ENCODE data around the gene TCFL5. TPM values are rescaled to one million over a fixed set of nuclear protein-coding genes. Genes with fewer than 3 reads are reported as not detected.

TCFL5 gene
- total RNA-seq, 1 experiment from 2014 or later: 29.3 TPM

DNA sequence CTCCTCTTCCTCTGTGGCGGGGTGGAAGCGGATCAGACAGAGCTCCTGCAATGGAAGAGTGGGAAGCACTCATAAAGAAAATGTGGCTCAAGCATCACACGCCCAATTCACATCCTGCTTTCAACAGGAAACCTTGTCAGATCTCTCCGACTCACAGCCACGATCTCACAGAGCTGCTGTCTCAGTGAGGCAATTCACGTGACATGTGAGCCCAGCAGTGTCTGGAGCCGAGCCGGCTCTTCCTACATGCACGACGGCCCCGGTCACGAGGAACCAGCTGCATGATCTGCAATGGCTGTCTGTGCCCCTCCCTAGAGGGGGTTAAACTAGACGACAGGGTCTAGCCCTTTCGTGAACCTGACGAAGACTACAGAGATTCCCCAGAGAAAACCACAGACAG lies 29.5 kb upstream of the TCFL5 start:
- ChIA-PET POLR2A (ENCODE audit: unreplicated experiment) (no interaction called here), CTCF (no interaction called here)
- no peak overlapping the region for H3K4me2 ChIP-seq

DNA sequence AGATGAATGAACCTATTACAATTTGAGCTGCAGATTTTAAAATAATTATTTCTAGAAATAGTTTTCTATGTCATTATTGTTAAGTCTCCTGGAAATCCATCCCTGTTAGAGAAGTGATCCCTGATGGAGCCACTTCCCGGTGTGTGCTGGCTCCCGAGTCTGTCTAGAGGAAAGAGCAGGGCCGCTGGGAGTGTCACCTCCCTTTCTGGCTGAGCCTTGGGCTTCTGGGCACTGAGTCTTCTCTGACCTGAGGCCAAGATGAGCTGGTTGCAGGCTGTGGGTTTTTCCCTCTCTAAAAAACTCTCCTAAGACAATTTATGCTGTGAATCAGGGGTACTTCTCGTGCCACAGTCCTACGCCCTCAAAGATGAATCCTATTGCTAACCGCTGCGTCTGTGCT lies 28.8 kb upstream of the TCFL5 start:
- no peaks in the 10 kb centered on the region for H3K27me3 ChIP-seq (ENCODE audit: insufficient read depth, low read depth)
- peaks cover 16% of the 10 kb centered on the region for H4K20me1 ChIP-seq (ENCODE audit: insufficient read depth)
- intact Hi-C loops (cut with micrococcal nuclease; ENCODE audit: unreplicated experiment): no loop called here
- H3K79me2 ChIP-seq (ENCODE audit: low read depth): no peaks in the 10 kb centered on the region
- no TSS peak for BruUV-seq (replicated peaks)
- H3K4me3 ChIP-seq: no peak overlapping the region
- no peaks in the 10 kb centered on the region for H3K9me3 ChIP-seq (ENCODE audit: insufficient read depth, low read depth)
- H2AFZ ChIP-seq: no peak overlapping the region
- no peak overlapping the region for H3K27ac ChIP-seq
- ChIA-PET POLR2A (ENCODE audit: unreplicated experiment) (no interaction called here), CTCF (no interaction called here)
- peaks cover 41% of the 10 kb centered on the region for H3F3A ChIP-seq (ENCODE audit: insufficient read depth, low read depth)
- TF ChIP-seq EZH2 (IDR thresholded peaks at IDR 0.05; ENCODE audit: low read depth): no peak
- TF ChIP-seq, protein P1, sequence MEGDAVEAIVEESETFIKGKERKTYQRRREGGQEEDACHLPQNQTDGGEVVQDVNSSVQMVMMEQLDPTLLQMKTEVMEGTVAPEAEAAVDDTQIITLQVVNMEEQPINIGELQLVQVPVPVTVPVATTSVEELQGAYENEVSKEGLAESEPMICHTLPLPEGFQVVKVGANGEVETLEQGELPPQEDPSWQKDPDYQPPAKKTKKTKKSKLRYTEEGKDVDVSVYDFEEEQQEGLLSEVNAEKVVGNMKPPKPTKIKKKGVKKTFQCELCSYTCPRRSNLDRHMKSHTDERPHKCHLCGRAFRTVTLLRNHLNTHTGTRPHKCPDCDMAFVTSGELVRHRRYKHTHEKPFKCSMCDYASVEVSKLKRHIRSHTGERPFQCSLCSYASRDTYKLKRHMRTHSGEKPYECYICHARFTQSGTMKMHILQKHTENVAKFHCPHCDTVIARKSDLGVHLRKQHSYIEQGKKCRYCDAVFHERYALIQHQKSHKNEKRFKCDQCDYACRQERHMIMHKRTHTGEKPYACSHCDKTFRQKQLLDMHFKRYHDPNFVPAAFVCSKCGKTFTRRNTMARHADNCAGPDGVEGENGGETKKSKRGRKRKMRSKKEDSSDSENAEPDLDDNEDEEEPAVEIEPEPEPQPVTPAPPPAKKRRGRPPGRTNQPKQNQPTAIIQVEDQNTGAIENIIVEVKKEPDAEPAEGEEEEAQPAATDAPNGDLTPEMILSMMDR (conservative IDR thresholded peaks at IDR 0.05): no peak
- no peak overlapping the region for H3K4me2 ChIP-seq
- no peaks in the 10 kb centered on the region for H3K9me2 ChIP-seq (ENCODE audit: insufficient read depth)
- no peak for DNase-seq
- H3K4me1 ChIP-seq (replicated peaks; ENCODE audit: insufficient read depth): no peaks in the 10 kb centered on the region
- H3K36me3 ChIP-seq (ENCODE audit: low read depth): peaks cover 45% of the 10 kb centered on the region

More for the DNA sequence above, 29.5 kb upstream of the TCFL5 start:
- Histone ChIP-seq H3K79me2 (ENCODE audit: low read depth) (no peaks in the 10 kb centered on the region), H3F3A (ENCODE audit: insufficient read depth, low read depth) (peaks cover 39% of the 10 kb centered on the region), H4K20me1 (ENCODE audit: insufficient read depth) (peaks cover 16% of the 10 kb centered on the region), H3K36me3 (ENCODE audit: low read depth) (peaks cover 49% of the 10 kb centered on the region), H3K27me3 (ENCODE audit: insufficient read depth, low read depth) (no peaks in the 10 kb centered on the region), H3K4me1 (replicated peaks; ENCODE audit: insufficient read depth) (no peaks in the 10 kb centered on the region), H2AFZ (no peak overlapping the region), H3K9me2 (ENCODE audit: insufficient read depth) (no peaks in the 10 kb centered on the region), H3K27ac (no peak overlapping the region), H3K9me3 (ENCODE audit: insufficient read depth, low read depth) (no peaks in the 10 kb centered on the region), H3K4me3 (no peak overlapping the region)
- intact Hi-C loops (cut with micrococcal nuclease; ENCODE audit: unreplicated experiment): no loop called here
- no peak for DNase-seq
- BruUV-seq (replicated peaks): no TSS peak
- no peak for TF ChIP-seq EZH2 (IDR thresholded peaks at IDR 0.05; ENCODE audit: low read depth)
- TF ChIP-seq, protein P1 (conservative IDR thresholded peaks at IDR 0.05): no peak

- BruUV-seq (replicated peaks): no TSS peak
- no peak overlapping the region for H2AFZ ChIP-seq
- no peaks in the 10 kb centered on the region for H3K9me2 ChIP-seq (ENCODE audit: insufficient read depth)
- H3K4me2 ChIP-seq: no peak overlapping the region
- TF ChIP-seq, protein P1 (conservative IDR thresholded peaks at IDR 0.05): no peak
- TF ChIP-seq EZH2 (IDR thresholded peaks at IDR 0.05; ENCODE audit: low read depth): no peak
- ChIA-PET POLR2A (ENCODE audit: unreplicated experiment) (no interaction called here), CTCF (no interaction called here)
- no peak overlapping the region for H3K27ac ChIP-seq
- no peak overlapping the region for H3K4me3 ChIP-seq
- H3K4me1 ChIP-seq (replicated peaks; ENCODE audit: insufficient read depth): no peaks in the 10 kb centered on the region
- H3K9me3 ChIP-seq (ENCODE audit: insufficient read depth, low read depth): no peaks in the 10 kb centered on the region
- no peaks in the 10 kb centered on the region for H3K79me2 ChIP-seq (ENCODE audit: low read depth)
- no peaks in the 10 kb centered on the region for H3K27me3 ChIP-seq (ENCODE audit: insufficient read depth, low read depth)
- intact Hi-C loops (cut with micrococcal nuclease; ENCODE audit: unreplicated experiment): no loop called here
- no peak for DNase-seq
- H4K20me1 ChIP-seq (ENCODE audit: insufficient read depth): peaks cover 13% of the 10 kb centered on the region
- H3K36me3 ChIP-seq (ENCODE audit: low read depth): peaks cover 40% of the 10 kb centered on the region
- H3F3A ChIP-seq (ENCODE audit: insufficient read depth, low read depth): peaks cover 35% of the 10 kb centered on the region
These were observed 28.2 kb upstream of the TCFL5 start for GRCh38 chr20:62889871-62890270.
